Mesothelial cell of epicardium (in vitro differentiated cells): ENCODE measurements around the gene FCAMR. TPM values are rescaled to one million over a fixed set of nuclear protein-coding genes. Genes with fewer than 3 reads are reported as not detected.

Source experiments
- DNase-seq, 2 experiments: peaks; one replicate each; pipeline ENCODE4 v3.0.0; 2021; ENCODE audit warnings: low spot score in 2 of 2; ENCODE audit not compliant: unreplicated experiment in 2 of 2
- H3K27ac Mint-ChIP-seq: 2 replicates; pipeline ENCODE4 v1.8.0; 2021; ENCODE audit warnings: mixed read lengths
- H3K27me3 Mint-ChIP-seq: 2 replicates; pipeline ENCODE4 v1.8.0; 2021; ENCODE audit warnings: low read depth, mixed read lengths
- H3K36me3 Mint-ChIP-seq: 2 replicates; pipeline ENCODE4 v1.8.0; 2021; ENCODE audit warnings: mixed read lengths
- H3K4me1 Mint-ChIP-seq: 2 replicates; pipeline ENCODE4 v1.8.0; 2021; ENCODE audit warnings: mixed read lengths
- H3K4me3 Mint-ChIP-seq: 2 replicates; pipeline ENCODE4 v1.8.0; 2021; ENCODE audit warnings: mild to moderate bottlenecking, moderate library complexity, mixed read lengths
- H3K9me3 Mint-ChIP-seq: 2 replicates; pipeline ENCODE4 v1.8.0; 2021; ENCODE audit warnings: mixed read lengths
- CTCF ChIP-seq: fragments of 200-600 bp; sonication (generic); IDR thresholded peaks from one replicate; pipeline ENCODE4 v1.5.0; 2021; ENCODE audit warnings: antibody characterized with exemption; ENCODE audit not compliant: unreplicated experiment
- total RNA-seq: library from RNA; stranded (reverse); gene quantifications from 3 replicates; pipeline ENCODE4 v1.2.1, GENCODE V29; 2021

FCAMR gene
- total RNA-seq, 1 donor from 2014 or later = not detected

- H3K27ac Mint-ChIP-seq = no peak overlapping the region
- no peak overlapping the region for H3K4me3 Mint-ChIP-seq
- DNase-seq = no peak
- H3K9me3 Mint-ChIP-seq = no peaks in the 10 kb centered on the region
- no peaks in the 10 kb centered on the region for H3K36me3 Mint-ChIP-seq
- TF ChIP-seq CTCF = no peak
- H3K27me3 Mint-ChIP-seq = peaks cover 66% of the 10 kb centered on the region
- H3K4me1 Mint-ChIP-seq = no peaks in the 10 kb centered on the region
Measured at GRCh38 chr1:206971029-206971655, 882 bp upstream of the FCAMR start.

- Mint-ChIP-seq H3K4me3 (no peak overlapping the region), H3K4me1 (no peaks in the 10 kb centered on the region), H3K27ac (no peak overlapping the region), H3K36me3 (no peaks in the 10 kb centered on the region), H3K27me3 (peaks cover 64% of the 10 kb centered on the region), H3K9me3 (no peaks in the 10 kb centered on the region)
- DNase-seq = no peak
- TF ChIP-seq CTCF = no peak
Measured at GRCh38 chr1:206969090-206969489, 1.2 kb downstream of the FCAMR start.

- no peak for TF ChIP-seq CTCF
- Mint-ChIP-seq H3K36me3 (no peaks in the 10 kb centered on the region), H3K9me3 (no peaks in the 10 kb centered on the region), H3K27me3 (peaks cover 45% of the 10 kb centered on the region), H3K4me1 (no peaks in the 10 kb centered on the region), H3K27ac (no peak overlapping the region), H3K4me3 (no peak overlapping the region)
- no peak for DNase-seq
Measured at GRCh38 chr1:206967096-206967849, 3.0 kb downstream of the FCAMR start.

- Mint-ChIP-seq H3K4me3 (no peak overlapping the region), H3K36me3 (no peaks in the 10 kb centered on the region), H3K27ac (no peak overlapping the region), H3K9me3 (no peaks in the 10 kb centered on the region), H3K4me1 (peaks cover 6% of the 10 kb centered on the region), H3K27me3 (peaks cover 35% of the 10 kb centered on the region)
- no peak for DNase-seq
- TF ChIP-seq CTCF = no peak
Measured at GRCh38 chr1:206965781-206966180, 4.5 kb downstream of the FCAMR start.

GRCh38 chr1:206963740-206964139, 6.5 kb downstream of the FCAMR start:
- no peak overlapping the region for H3K4me3 Mint-ChIP-seq

More at GRCh38 chr1:206963740-206964139, 6.5 kb downstream of the FCAMR start:
- no peak overlapping the region for H3K27ac Mint-ChIP-seq
- no peaks in the 10 kb centered on the region for H3K9me3 Mint-ChIP-seq
- H3K27me3 Mint-ChIP-seq = peaks cover 17% of the 10 kb centered on the region
- TF ChIP-seq CTCF = no peak
- H3K4me1 Mint-ChIP-seq = peaks cover 6% of the 10 kb centered on the region
- no peak for DNase-seq
- no peaks in the 10 kb centered on the region for H3K36me3 Mint-ChIP-seq
